Endothelial cell of umbilical vein (primary cell): ENCODE measurements around the gene SUGCT. TPM values are rescaled to one million over a fixed set of nuclear protein-coding genes. Genes with fewer than 3 reads are reported as not detected.

ENCODE experiments used
- BruUV-seq: library from RNA; stranded (reverse); fragments of 400-500 nt; replicated peaks from 2 replicates; lab custom pipeline; 2021; lab: Mats Ljungman, UMichigan
- CTCF ChIA-PET: fragments of 300-600, 350-600 bp; sonication (Branson Sonifier 250); formaldehyde crosslinking; loops from one replicate; lab custom pipeline; 2021; ENCODE audit warnings: antibody characterized with exemption, inconsistent platforms; lab: Charles Lee
- POLR2A ChIA-PET: fragments of 300-600, 350-600 bp; sonication (Branson Sonifier 250); formaldehyde crosslinking; loops from one replicate; lab custom pipeline; 2021; ENCODE audit warnings: antibody characterized with exemption, inconsistent platforms; lab: Charles Lee
- DNase-seq: peaks from one replicate; pipeline ENCODE4 v3.0.0-alpha.2; 2011; ENCODE audit warnings: low read depth, low spot score
- FAIRE-seq: peaks from 2 replicates; lab custom pipeline; 2011; peaks lifted over from hg19 to GRCh38; lab: Jason Lieb, UNC
- H2AFZ ChIP-seq: 2 replicates; pipeline ENCODE4 v1.6.0; 2012; ENCODE audit warnings: low read depth, low read length, control low read depth, inconsistent platforms
- H3K27ac ChIP-seq: 2 replicates; pipeline ENCODE4 v1.5.1; 2011; ENCODE audit warnings: low read depth, mild to moderate bottlenecking, control low read depth, low read length, moderate library complexity; ENCODE audit not compliant: insufficient read depth
- H3K27me3 ChIP-seq, 2 experiments: 2 replicates each; pipeline versions ENCODE4 v1.6.0 to v1.6.1; 2011; ENCODE audit warnings: low read length in 2 of 2, mixed read lengths in 1 of 2; ENCODE audit not compliant: control insufficient read depth in 2 of 2, insufficient read depth in 2 of 2
- H3K36me3 ChIP-seq, 2 experiments: 2 replicates in 1 of 2; 3 replicates in 1 of 2; pipeline ENCODE4 v1.5.1; 2011; ENCODE audit warnings: low read length in 2 of 2, mild to moderate bottlenecking in 1 of 2, moderate library complexity in 1 of 2; ENCODE audit not compliant: control insufficient read depth in 2 of 2, insufficient read depth in 2 of 2; ENCODE audit errors: extremely low read depth in 1 of 2
- H3K4me1 ChIP-seq: 3 replicates; pipeline ENCODE4 v1.5.1; 2011; ENCODE audit warnings: mild to moderate bottlenecking, low read length; ENCODE audit not compliant: control insufficient read depth, insufficient read depth; ENCODE audit errors: extremely low read depth
- H3K4me2 ChIP-seq: 2 replicates; pipeline ENCODE4 v1.6.1; 2011; ENCODE audit warnings: low read length, control low read depth, mixed read lengths; ENCODE audit not compliant: insufficient read depth
- H3K4me3 ChIP-seq, 3 experiments: fragments of 200-600 bp in 1 of 3; sonication (generic), shearing (Covaris generic) in 1 of 3; replicated peaks in 1 of 3; 2 replicates each; pipeline ENCODE4 v1.5.1; 2011 to 2016; ENCODE audit warnings: control low read depth in 3 of 3, low read length in 3 of 3, mild to moderate bottlenecking in 2 of 3, inconsistent platforms in 1 of 3, low read depth in 1 of 3, moderate library complexity in 1 of 3; ENCODE audit not compliant: insufficient read depth in 1 of 3
- H3K79me2 ChIP-seq: 2 replicates; pipeline ENCODE4 v1.6.0; 2012; ENCODE audit warnings: low read length, inconsistent platforms; ENCODE audit not compliant: control insufficient read depth, insufficient read depth
- H3K9ac ChIP-seq: replicated peaks from 2 replicates; pipeline ENCODE3; 2011; ENCODE audit warnings: low read length, control low read depth; ENCODE audit not compliant: insufficient read depth; ENCODE audit errors: extremely low read depth
- H3K9me1 ChIP-seq: replicated peaks from 3 replicates; pipeline ENCODE4 v1.6.0; 2011; ENCODE audit warnings: mild to moderate bottlenecking, low read length; ENCODE audit not compliant: control insufficient read depth, insufficient read depth; ENCODE audit errors: extremely low read depth
- H3K9me3 ChIP-seq: replicated peaks from 2 replicates; pipeline ENCODE4 v1.5.1; 2012; ENCODE audit warnings: low read length, inconsistent platforms; ENCODE audit not compliant: control insufficient read depth, insufficient read depth
- H4K20me1 ChIP-seq: replicated peaks from 2 replicates; pipeline ENCODE3; 2011; ENCODE audit warnings: mild to moderate bottlenecking, low read length; ENCODE audit not compliant: control insufficient read depth, insufficient read depth; ENCODE audit errors: extremely low read depth
- CTCF ChIP-seq, 2 donors: IDR thresholded peaks; 1 replicate in 1 of 2; 2 replicates in 1 of 2; pipeline ENCODE4 v1.5.1; 2011; ENCODE audit warnings: low read length in 2 of 2, mild to moderate bottlenecking in 2 of 2, moderate library complexity in 2 of 2, control low read depth in 1 of 2, inconsistent platforms in 1 of 2, low read depth in 1 of 2; ENCODE audit not compliant: insufficient read depth in 1 of 2; ENCODE audit errors: extremely low read depth in 1 of 2
- EZH2 ChIP-seq: IDR thresholded peaks from 2 replicates; pipeline ENCODE4 v1.6.1; 2012; ENCODE audit warnings: borderline replicate concordance, low read depth, mild to moderate bottlenecking, moderate library complexity, low read length, inconsistent platforms; ENCODE audit not compliant: severe bottlenecking
- FOS ChIP-seq: IDR thresholded peaks from 2 replicates; pipeline ENCODE4 v1.6.1; 2011; ENCODE audit warnings: mild to moderate bottlenecking, low read length, moderate library complexity, borderline replicate concordance; ENCODE audit not compliant: insufficient read depth
- GATA2 ChIP-seq: IDR thresholded peaks from 2 replicates; pipeline ENCODE4 v1.7.0; 2011; ENCODE audit warnings: low read depth, mild to moderate bottlenecking, moderate library complexity, mixed read lengths, low read length; ENCODE audit not compliant: insufficient read length, insufficient read depth
- JUN ChIP-seq: IDR thresholded peaks from 2 replicates; pipeline ENCODE4 v1.6.1; 2011; ENCODE audit warnings: borderline replicate concordance, low read depth; ENCODE audit not compliant: insufficient read length, insufficient read depth
- MYC ChIP-seq: IDR thresholded peaks from one replicate; pipeline ENCODE4 v1.6.1; 2011; ENCODE audit warnings: mild to moderate bottlenecking, low read depth, low read length
- POLR2A ChIP-seq: IDR thresholded peaks from 2 replicates; pipeline ENCODE4 v1.6.1; 2012; ENCODE audit warnings: low read depth, mild to moderate bottlenecking, control low read depth, low read length
- POLR2AphosphoS5 ChIP-seq: IDR thresholded peaks from 2 replicates; pipeline ENCODE4 v1.6.1; 2012; ENCODE audit warnings: low read depth, mild to moderate bottlenecking, control low read depth, low read length, moderate library complexity; ENCODE audit not compliant: insufficient read depth
- dilution Hi-C: fragments of 300-500 bp; cut with MboI; formaldehyde crosslinking; loops from one replicate; pipeline ENCODE4 v1.15.0; 2019; ENCODE audit warnings: low sequenced_read_pairs; ENCODE audit not compliant: extremely low pct_ligation_motif_present
- intact Hi-C: fragments of 100-400 bp; cut with micrococcal nuclease; formaldehyde crosslinking; loops from one replicate; pipeline ENCODE4 v1.10.0; 2022
- polyA plus RNA-seq, 4 experiments: library from polyadenylated mRNA; depleted of rRNA in 3 of 4; stranded (reverse) in 3 of 4; unstranded in 1 of 4; fragments of >200 nt; gene quantifications; 2 replicates each; pipeline versions ENCODE4 v1.2.1 to v1.2.3, GENCODE V29; 2011 to 2012; ENCODE audit warnings: missing spikeins in 1 of 4
- total RNA-seq: library from RNA; stranded (reverse); gene quantifications from 2 replicates; pipeline ENCODE4 v1.2.3, GENCODE V29; 2021
- TF ChIP-seq, protein P1 (sequence below): IDR thresholded peaks from 2 replicates; pipeline ENCODE4 v1.6.1; 2011; ENCODE audit not compliant: insufficient read depth, insufficient read length

Gene SUGCT
- total and polyA plus RNA-seq, 2 donors (not counting 3 experiments of a cell fraction or from before 2014, with no cell fraction given), result 1.2 to 1.4 TPM

GRCh38 chr7:40694991-40695390 lies 560.2 kb downstream of the SUGCT start:
- dilution Hi-C loops, result no loop called here
- no peak overlapping the region for H3K4me2 ChIP-seq
- TF ChIP-seq POLR2AphosphoS5 (no peak), MYC (no peak), FOS (no peak), GATA2 (no peak), JUN (no peak), POLR2A (no peak), EZH2 (no peak), CTCF (IDR thresholded peaks at IDR 0.05; ENCODE audit: extremely low read depth in 1 of 2, insufficient read depth in 1 of 2, low read depth in 1 of 2, low read length in 2 of 2) (no peak)
- TF ChIP-seq, protein P1, sequence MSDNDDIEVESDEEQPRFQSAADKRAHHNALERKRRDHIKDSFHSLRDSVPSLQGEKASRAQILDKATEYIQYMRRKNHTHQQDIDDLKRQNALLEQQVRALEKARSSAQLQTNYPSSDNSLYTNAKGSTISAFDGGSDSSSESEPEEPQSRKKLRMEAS, result no peak
- no peaks in the 10 kb centered on the region for H3K79me2 ChIP-seq
- H3K36me3 ChIP-seq, result no peaks in the 10 kb centered on the region
- ChIA-PET POLR2A (no interaction called here), CTCF (no interaction called here)
- no peaks in the 10 kb centered on the region for H4K20me1 ChIP-seq
- DNase-seq (no peak), FAIRE-seq (no peak)
- H3K4me1 ChIP-seq, result no peaks in the 10 kb centered on the region
- no peak overlapping the region for H3K9ac ChIP-seq
- BruUV-seq, result no TSS peak
- no peaks in the 10 kb centered on the region for H3K27me3 ChIP-seq
- no peak overlapping the region for H2AFZ ChIP-seq
- H3K9me3 ChIP-seq, result no peaks in the 10 kb centered on the region
- H3K27ac ChIP-seq, result no peak overlapping the region
- no peaks in the 10 kb centered on the region for H3K9me1 ChIP-seq
- intact Hi-C loops, result no loop called here
- H3K4me3 ChIP-seq, result no peak overlapping the region
